ENCODE results near the gene NCAM1. TPM values are rescaled to one million over a fixed set of nuclear protein-coding genes. Genes with fewer than 3 reads are reported as not detected.

The NCAM1 gene
- total RNA-seq, 1 experiment from 2014 or later: 0.22 TPM

GRCh38 chr11:113193946-113194345 lies 232.7 kb downstream of the NCAM1 start:
- H3K4me1 ChIP-seq (ENCODE audit: control insufficient read depth in 1 of 2, insufficient read depth in 2 of 2, low read length in 2 of 2): no peaks in the 10 kb centered on the region
- TF ChIP-seq EZH2phosphoT487 (IDR thresholded peaks at IDR 0.05; ENCODE audit: borderline replicate concordance): no peak
- no peaks in the 10 kb centered on the region for H3K79me2 ChIP-seq (ENCODE audit: insufficient read depth, low read length)
- H3K4me3 ChIP-seq (replicated peaks in 1 of 2; ENCODE audit: low read depth in 1 of 2, low read length in 2 of 2): no peak overlapping the region
- ChIA-PET POLR2A (no interaction called here), CTCF (no interaction called here), RAD21 (ENCODE audit: low non-redundant PET in 1 of 2, low total read pairs in 2 of 2, uncharacterized antibody in 2 of 2, unreplicated experiment in 2 of 2) (no interaction called here)
- H3K27me3 ChIP-seq (ENCODE audit: insufficient read depth, low read length): peaks cover 62% of the 10 kb centered on the region
- no peaks in the 10 kb centered on the region for H3K36me3 ChIP-seq (ENCODE audit: control insufficient read depth in 1 of 2, insufficient read depth in 2 of 2, low read length in 2 of 2)
- no peak overlapping the region for H3K4me2 ChIP-seq (ENCODE audit: low read length)
- ATAC-seq: no peak
- no peak overlapping the region for H2AFZ ChIP-seq (ENCODE audit: low read depth, low read length, poor library complexity, severe bottlenecking)
- no peak for DNase-seq (ENCODE audit: low read depth, low spot score)
- no TSS peak for BruUV-seq (replicated peaks)
- H4K20me1 ChIP-seq (ENCODE audit: insufficient read depth): no peaks in the 10 kb centered on the region
- no peak overlapping the region for H3K9ac ChIP-seq (ENCODE audit: low read length)
- no peaks in the 10 kb centered on the region for H3K9me2 ChIP-seq (ENCODE audit: insufficient read depth)
- H3K9me3 ChIP-seq (ENCODE audit: control insufficient read depth in 1 of 2, insufficient read depth in 1 of 2, low read depth in 1 of 2, low read length in 2 of 2): no peaks in the 10 kb centered on the region
- H3K27ac ChIP-seq (ENCODE audit: low read depth, low read length): no peak overlapping the region
- intact Hi-C loops (cut with micrococcal nuclease): no loop called here

DNA sequence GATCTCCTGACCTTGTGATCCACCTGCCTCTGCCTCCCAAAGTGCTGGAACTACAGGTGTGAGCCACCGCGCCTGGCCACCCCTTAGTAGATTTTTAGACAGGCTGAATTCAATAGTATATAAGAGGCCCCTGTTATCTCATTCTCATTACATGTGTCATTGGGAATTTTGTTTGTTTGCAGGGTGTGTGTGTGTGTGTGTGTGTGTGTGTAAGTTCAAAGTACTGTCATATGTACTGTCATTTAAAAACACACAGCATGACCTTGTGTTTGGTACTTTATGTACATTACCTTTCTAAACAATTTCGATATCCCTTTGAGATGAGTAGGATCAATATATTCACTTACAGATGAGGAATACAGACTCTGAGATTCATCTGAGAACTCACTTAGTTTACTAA lies 234.5 kb downstream of the NCAM1 start:
- CTCF ChIA-PET: no interaction called here
- POLR2A ChIA-PET: no interaction called here
- TF ChIP-seq SIN3A (IDR thresholded peaks at IDR 0.05; ENCODE audit: low read depth) (no peak), ELF1 (IDR thresholded peaks at IDR 0.05; ENCODE audit: borderline replicate concordance, low read depth) (no peak), SP1 (IDR thresholded peaks at IDR 0.05; ENCODE audit: low read depth) (no peak), POLR2A (IDR thresholded peaks at IDR 0.05; ENCODE audit: borderline replicate concordance, extremely low read depth, insufficient read depth, insufficient read length) (no peak), YY1 (IDR thresholded peaks at IDR 0.05; ENCODE audit: extremely low read depth, insufficient replicate concordance, low read depth, low read length) (no peak), ZNF274 (IDR thresholded peaks at IDR 0.05; ENCODE audit: low read depth, low read length) (no peak), EGR1 (IDR thresholded peaks at IDR 0.05; ENCODE audit: low read depth) (no peak), TCF7L2 (IDR thresholded peaks at IDR 0.05; ENCODE audit: borderline replicate concordance, extremely low read depth, insufficient read depth, insufficient read length) (no peak), SRF (IDR thresholded peaks at IDR 0.05; ENCODE audit: low read depth) (no peak), ZFX (IDR thresholded peaks at IDR 0.05) (no peak), CBX3 (IDR thresholded peaks at IDR 0.05; ENCODE audit: low read depth) (no peak), CEBPB (IDR thresholded peaks at IDR 0.05; ENCODE audit: low read depth) (no peak), FOSL1 (IDR thresholded peaks at IDR 0.05; ENCODE audit: low read depth) (no peak), ZBTB33 (IDR thresholded peaks at IDR 0.05; ENCODE audit: extremely low read depth, insufficient replicate concordance, low read length) (no peak)
- TF ChIP-seq, protein P1, sequence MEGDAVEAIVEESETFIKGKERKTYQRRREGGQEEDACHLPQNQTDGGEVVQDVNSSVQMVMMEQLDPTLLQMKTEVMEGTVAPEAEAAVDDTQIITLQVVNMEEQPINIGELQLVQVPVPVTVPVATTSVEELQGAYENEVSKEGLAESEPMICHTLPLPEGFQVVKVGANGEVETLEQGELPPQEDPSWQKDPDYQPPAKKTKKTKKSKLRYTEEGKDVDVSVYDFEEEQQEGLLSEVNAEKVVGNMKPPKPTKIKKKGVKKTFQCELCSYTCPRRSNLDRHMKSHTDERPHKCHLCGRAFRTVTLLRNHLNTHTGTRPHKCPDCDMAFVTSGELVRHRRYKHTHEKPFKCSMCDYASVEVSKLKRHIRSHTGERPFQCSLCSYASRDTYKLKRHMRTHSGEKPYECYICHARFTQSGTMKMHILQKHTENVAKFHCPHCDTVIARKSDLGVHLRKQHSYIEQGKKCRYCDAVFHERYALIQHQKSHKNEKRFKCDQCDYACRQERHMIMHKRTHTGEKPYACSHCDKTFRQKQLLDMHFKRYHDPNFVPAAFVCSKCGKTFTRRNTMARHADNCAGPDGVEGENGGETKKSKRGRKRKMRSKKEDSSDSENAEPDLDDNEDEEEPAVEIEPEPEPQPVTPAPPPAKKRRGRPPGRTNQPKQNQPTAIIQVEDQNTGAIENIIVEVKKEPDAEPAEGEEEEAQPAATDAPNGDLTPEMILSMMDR (IDR thresholded peaks at IDR 0.05 in 2 of 3, conservative IDR thresholded peaks at IDR 0.05 in 1 of 3; ENCODE audit: borderline replicate concordance in 1 of 3, insufficient read depth in 1 of 3, low read depth in 2 of 3, low read length in 2 of 3): no peak

More for the DNA sequence above, 234.5 kb downstream of the NCAM1 start:
- Histone ChIP-seq H3K27me3 (ENCODE audit: insufficient read depth, low read length) (peaks cover 58% of the 10 kb centered on the region), H4K20me1 (ENCODE audit: insufficient read depth) (no peaks in the 10 kb centered on the region), H3K4me2 (ENCODE audit: low read length) (no peak overlapping the region), H3K79me2 (ENCODE audit: insufficient read depth, low read length) (no peaks in the 10 kb centered on the region), H3K27ac (ENCODE audit: low read depth, low read length) (no peak overlapping the region), H3K9ac (ENCODE audit: low read length) (no peak overlapping the region), H3K9me3 (ENCODE audit: control insufficient read depth in 1 of 2, insufficient read depth in 1 of 2, low read depth in 1 of 2, low read length in 2 of 2) (no peaks in the 10 kb centered on the region), H3K36me3 (ENCODE audit: control insufficient read depth in 1 of 2, insufficient read depth in 2 of 2, low read length in 2 of 2) (no peaks in the 10 kb centered on the region), H3K9me2 (ENCODE audit: insufficient read depth) (no peaks in the 10 kb centered on the region), H3K4me1 (ENCODE audit: control insufficient read depth in 1 of 2, insufficient read depth in 2 of 2, low read length in 2 of 2) (no peaks in the 10 kb centered on the region), H3K4me3 (replicated peaks in 1 of 2; ENCODE audit: low read depth in 1 of 2, low read length in 2 of 2) (no peak overlapping the region), H2AFZ (ENCODE audit: low read depth, low read length, poor library complexity, severe bottlenecking) (no peak overlapping the region)
- no TSS peak for BruUV-seq (replicated peaks)
- intact Hi-C loops (cut with micrococcal nuclease): no loop called here
- RAD21 ChIA-PET (ENCODE audit: low non-redundant PET in 1 of 2, low total read pairs in 2 of 2, uncharacterized antibody in 2 of 2, unreplicated experiment in 2 of 2): no interaction called here
- DNase-seq (ENCODE audit: low read depth, low spot score): no peak
- no peak for ATAC-seq
